GM18505 (cell line): ENCODE data around the gene CFAP410.

Experiments used
- ATAC-seq: cut with Tn5 transposase; IDR thresholded peaks from one replicate; pipeline ENCODE4 v1.9.1; 2021; ENCODE audit not compliant: unreplicated experiment
- POLR2A ChIP-seq: IDR thresholded peaks from 4 replicates; pipeline ENCODE4 v1.6.1; 2011; ENCODE audit warnings: borderline replicate concordance; ENCODE audit not compliant: insufficient read depth, insufficient read length; ENCODE audit errors: extremely low read depth

Gene CFAP410

DNA sequence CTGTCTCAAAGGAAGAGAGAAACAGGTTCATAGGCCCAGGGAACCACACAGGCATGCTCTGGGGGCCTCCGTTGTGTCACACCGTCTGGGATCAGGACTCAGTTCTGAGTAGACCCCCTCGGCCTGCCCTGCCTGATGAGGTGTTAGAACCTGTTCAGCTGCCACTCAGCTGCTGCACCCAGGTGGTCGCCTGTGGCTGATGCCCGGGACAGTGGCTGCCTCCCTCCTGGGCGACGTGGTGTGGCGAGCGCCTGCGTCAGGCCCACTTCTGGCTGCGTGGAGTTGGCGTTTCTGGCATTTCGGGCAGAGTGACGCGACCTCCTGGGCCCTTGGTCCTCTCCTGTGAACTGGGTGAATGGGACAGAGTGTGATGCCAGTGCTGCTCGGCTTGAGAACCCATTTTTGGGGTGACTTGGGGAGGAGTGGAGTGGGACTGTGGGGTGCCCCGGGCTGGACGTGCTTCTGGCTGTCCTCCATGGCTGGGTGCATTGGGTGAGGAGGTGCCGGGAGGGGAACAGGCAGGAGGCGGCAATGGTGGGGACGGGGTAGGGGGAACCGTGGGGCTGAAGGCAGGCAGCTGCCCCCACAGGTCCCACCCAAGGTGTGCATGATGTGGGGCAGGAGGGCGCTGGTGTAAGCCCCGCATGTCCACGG, 10.8 kb downstream of the CFAP410 start:
- no peak for ATAC-seq
- peak; percentile 17 for TF ChIP-seq POLR2A

DNA sequence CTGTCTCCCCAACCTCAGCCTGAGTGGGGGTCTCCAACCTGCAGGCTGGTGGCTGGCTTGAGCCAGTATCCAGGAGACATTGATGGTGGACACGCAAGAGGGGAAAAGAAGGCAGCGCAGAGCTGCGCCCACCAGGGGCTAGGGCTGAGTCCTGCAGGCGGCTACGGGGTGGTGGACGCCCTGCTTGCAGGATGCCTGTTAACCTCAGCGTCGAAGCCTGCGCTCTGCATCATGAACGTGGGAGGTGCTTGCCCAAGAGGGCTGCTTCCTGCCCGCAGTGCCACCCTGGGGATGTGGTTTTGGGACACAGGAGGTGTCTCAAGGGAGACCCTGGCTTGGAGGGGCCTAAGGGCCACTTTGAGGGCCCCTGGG, 11.6 kb downstream of the CFAP410 start:
- no peak for ATAC-seq
- TF ChIP-seq POLR2A, result no peak

DNA sequence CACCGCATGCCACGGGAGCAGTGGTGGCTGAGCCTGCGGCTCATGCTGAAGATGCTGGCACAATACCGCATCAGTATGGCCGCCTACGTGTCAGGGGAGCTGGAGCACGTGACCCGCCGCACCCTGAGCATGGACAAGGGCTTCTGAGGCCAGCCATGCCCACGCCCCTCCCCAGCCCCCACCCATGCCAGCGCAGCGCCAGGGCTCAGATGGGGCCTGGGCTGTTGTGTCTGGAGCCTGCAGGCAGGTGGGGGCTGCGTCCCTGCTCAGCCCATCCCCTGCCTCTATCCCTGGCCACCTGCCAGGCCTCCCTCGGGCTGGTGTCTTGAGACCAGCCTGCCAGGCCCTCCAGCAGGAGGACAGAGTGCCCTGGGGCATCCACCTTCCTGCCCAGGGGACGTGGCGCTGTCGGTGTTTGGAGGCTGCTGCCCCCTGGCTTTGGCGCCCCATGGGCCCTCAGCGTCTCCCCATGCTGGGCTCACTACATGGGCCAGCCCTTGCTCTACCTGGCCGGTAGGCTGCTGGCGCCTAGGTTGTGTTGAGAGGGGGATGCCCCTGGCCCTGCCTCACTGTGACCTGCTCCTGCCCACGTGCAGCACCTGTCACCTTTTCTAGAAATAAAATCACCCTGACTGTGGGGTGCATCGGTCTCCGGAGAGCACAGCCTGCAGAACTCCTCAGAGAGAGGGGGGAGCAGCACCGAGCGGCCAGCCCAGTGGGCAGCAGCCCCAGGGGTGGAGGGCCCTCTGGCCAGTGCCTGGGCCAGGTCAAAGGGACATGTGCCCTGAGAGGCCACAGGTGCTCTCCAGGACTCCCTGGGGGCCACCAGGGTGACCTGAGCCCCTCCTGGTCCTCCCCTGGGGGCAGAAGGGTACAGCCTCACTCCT, 12.2 kb downstream of the CFAP410 start:
- TF ChIP-seq POLR2A, result no peak
- no peak for ATAC-seq

DNA sequence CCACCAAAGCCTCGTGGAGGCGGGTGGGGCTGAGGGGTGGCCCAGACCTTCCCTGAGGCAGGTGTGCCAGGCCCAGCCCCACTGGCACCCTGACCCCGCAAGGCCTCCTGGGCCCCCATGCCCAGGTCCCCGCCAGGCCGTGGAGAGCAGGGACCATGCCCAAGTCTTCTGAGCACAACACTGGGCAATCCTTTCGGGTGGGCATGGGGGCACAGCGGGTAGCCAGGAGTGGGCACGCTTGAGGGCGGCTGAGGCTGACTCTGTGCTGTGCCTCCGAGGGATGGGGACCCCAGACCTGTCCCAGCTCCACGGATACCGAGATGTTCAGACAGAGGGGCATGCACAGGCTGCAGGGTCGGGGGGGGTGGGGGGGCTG, 12.9 kb downstream of the CFAP410 start:
- ATAC-seq, result no peak
- TF ChIP-seq POLR2A, result no peak

DNA sequence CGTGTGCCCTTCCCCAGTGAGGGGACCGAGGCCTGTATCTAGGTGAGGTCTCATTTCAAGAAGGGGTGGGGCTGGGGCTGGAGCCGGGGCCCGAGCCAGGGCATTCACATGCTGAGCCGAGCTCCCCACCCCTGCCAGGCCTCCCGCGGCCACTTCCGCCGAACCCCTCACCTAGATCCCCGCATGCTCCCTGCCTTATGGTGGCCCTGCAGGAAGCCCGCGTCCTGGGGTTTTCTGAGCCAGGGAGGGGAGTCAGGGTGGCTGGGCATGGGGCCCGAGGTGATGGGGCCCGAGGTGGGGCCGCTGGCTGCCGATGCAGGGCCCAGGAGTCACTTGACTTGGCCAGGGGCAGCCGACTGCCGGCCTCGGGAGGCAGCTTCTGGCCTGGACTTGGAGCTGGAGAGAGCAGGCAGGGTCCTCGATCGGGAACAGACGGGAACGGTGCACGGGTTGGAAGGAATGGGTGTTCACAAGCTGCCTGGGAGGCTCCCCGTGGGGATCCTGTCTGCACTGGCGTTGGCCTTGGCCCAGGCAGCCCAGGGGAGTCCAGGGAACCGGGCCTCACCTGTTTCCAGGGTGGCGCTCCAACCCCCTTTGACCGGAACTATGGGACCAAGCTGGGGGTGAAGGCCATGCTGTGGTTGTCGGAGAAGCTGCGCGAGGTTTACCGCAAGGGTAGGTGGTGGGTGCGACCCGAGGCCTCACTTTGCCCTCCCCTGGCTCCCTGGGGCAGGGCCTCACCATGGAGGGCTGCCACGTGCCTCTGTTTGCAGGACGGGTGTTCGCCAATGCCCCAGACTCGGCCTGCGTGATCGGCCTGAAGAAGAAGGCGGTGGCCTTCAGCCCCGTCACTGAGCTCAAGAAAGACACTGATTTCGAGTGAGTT, 13.6 kb downstream of the CFAP410 start:
- no peak for ATAC-seq

DNA sequence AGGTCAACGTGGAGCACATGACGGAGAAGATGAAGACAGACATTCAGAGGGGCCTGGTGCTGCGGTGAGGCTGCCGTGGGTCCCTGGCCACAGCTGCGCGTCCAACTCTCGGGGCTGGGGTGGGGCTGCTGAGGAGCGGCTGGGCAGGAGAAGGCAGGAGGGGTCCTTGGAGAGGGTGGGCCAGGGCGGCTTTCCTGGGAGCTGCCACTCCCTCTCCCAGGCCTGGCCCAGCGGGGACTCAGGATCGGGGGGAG, 14.4 kb downstream of the CFAP410 start:
- no peak for TF ChIP-seq POLR2A
- ATAC-seq, result no peak

More for the DNA sequence above, 13.6 kb downstream of the CFAP410 start:
- no peak for TF ChIP-seq POLR2A

DNA sequence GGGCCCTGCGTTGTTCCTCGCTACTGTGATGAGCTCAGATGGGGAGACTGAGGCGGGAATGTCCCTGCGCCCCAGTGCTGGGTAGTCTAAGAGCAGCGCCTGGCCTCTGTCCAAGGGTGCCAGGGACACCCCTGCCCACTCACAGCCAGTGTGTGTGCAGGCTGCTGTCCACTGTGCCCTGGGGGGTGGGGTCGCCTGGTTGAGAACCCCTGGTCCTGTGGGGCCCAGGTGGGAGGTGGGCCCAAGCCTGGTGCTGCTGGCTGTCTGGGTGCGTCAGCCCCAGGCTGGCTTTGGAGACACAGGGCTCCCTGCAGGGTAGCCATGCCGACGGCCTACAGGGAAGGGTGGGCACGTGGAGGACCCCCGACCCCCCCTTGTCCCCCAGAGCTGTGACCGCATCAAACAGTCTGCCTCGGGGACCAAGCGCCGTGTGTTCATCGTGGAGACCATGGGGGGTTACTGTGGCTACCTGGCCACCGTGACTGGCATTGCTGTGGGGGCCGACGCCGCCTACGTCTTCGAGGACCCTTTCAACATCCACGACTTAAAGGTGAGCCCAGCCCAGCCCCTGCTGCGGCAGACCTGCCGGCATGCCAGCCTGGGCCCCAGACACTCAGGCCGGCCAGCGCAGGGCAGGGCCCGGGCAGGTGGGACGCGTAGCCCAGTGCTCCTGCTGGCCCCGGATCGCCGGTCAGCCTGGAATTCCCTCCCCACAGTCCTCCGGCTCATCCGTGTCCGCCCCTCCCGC, 14.9 kb downstream of the CFAP410 start:
- TF ChIP-seq POLR2A, result no peak
- ATAC-seq, result no peak

DNA sequence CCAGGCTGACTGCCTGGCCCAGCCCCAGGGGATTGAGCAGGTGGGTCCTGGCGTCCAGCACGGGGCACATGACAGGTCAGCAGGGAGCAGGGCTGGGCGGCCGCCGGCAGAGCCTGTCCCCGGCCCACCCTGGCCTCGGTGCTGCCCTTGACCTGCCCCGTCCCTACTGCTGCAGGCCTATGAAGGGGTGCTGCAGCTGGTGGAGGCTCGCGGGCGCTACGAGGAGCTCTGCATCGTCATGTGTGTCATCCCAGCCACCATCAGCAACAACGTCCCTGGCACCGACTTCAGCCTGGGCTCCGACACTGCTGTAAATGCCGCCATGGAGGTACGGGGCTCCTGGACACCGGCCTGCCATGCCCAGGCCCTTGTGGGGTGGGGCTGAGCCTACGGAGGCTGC, 15.6 kb downstream of the CFAP410 start:
- ATAC-seq, result no peak
- no peak for TF ChIP-seq POLR2A

DNA sequence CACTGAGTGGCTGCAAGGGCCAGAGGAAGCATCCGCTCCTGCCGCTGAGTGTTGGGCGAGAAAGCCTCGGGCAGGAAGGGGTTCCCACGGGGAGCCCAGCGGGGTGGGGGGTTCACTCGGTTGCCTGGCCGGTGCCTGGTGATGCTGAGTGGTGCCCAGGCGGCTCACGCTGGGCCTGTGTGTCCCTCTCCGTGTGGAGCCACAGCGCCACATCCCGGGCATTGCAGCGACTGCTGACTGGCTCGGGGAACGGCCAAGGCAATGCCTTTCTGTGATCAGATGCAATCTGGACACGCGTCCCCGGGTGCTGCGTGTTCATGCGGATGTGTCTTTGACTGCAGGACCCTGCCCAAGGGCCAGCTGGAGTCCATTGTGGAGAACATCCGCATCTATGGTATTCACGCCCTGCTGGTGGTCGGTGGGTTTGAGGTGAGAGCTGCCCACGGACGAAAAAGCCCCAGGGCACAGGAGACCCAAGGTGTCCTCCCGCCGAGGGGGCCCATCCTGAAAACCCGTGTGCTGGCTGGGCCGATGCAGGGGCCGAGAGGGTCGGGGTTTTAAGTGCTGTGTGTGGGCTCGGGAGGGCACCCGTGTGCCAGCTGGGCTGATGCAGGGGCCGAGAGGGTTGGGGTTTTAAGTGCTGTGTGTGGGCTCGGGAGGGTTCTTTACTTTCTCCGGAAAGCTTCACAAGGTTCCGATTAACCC, 16.4 kb downstream of the CFAP410 start:
- ATAC-seq, result no peak
- no peak for TF ChIP-seq POLR2A

DNA sequence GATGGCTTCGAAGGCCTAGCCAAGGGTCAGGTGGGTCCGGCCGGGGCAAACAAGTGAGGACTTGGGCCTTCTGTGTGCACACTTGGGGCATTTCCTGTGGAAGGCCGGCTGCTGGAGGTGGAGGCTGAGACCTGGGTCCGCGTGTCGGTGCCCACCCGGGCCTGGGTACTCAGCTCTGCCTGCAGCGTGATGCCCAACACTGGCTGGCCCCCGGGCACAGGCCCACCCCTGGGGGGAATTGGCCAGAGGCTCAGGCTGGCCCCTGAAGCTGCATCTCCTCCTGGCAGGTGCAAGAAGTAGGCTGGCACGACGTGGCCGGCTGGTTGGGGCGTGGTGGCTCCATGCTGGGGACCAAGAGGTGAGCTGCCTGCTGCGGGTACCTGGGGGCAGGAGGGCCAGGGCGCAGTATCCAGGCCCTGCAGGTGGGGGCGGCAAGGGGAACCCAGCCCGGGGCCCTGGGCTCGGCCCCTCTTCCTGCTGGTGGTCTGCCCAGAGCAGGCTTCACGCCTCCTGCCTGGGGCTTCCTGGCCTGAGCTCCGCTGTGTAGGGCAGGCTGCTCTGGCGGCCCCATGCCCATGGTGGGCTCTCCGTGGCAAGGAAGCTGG, 17.2 kb downstream of the CFAP410 start:
- ATAC-seq, result no peak
- TF ChIP-seq POLR2A, result no peak

DNA sequence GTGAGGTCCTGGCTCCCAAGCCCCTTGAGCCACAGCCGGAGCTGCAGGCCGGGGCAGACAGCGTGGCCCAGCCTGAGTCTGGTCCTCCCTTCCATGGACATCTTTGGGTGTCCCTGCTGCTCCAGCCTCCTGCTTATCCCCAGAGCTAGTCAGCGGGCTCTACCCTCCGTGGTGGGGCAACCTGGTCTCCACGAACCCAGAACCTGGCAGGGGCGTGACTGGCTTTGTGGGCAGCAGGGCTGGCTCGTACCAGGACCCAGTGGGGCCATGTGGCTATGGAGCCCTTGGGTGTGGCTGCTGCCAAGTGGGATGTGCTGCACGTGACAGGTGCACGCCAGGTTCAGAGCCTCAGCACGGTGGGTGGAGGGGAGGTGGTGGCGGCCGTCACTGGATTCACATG, 18.3 kb downstream of the CFAP410 start:
- ATAC-seq, result no peak
- no peak for TF ChIP-seq POLR2A

DNA sequence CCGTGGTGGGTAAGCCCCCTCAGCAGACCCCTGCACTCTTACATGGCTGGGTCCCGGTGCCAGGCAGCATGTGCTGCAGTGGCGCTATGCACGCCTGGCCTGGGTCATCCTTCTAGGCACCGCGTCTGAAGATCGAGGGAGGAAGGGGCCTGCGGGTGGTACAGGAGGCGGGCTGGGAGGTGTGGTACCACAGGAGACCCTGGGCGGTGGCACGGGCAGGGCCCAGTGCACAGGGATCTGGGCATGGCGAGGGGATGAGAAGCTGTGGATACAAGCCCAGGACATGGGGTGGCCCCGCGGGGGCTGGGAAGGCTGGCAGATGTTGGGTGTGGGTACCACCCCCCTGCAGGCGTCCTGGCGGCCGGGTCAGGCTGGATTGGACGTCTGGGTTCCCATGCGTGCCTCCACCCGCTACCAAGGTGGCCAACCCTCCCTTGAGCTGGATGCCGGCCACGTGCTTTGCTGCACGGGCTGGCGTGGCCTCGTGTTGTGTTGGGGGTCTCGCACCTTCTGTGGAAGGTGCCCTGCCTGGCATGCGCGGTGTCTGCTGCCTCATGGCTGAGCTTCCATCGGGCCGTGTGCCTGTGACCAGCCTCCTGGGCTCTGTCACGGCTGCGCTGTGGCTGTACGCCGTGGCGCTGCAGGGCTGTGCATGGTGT, 19.7 kb downstream of the CFAP410 start:
- TF ChIP-seq POLR2A, result no peak
- no peak for ATAC-seq

DNA sequence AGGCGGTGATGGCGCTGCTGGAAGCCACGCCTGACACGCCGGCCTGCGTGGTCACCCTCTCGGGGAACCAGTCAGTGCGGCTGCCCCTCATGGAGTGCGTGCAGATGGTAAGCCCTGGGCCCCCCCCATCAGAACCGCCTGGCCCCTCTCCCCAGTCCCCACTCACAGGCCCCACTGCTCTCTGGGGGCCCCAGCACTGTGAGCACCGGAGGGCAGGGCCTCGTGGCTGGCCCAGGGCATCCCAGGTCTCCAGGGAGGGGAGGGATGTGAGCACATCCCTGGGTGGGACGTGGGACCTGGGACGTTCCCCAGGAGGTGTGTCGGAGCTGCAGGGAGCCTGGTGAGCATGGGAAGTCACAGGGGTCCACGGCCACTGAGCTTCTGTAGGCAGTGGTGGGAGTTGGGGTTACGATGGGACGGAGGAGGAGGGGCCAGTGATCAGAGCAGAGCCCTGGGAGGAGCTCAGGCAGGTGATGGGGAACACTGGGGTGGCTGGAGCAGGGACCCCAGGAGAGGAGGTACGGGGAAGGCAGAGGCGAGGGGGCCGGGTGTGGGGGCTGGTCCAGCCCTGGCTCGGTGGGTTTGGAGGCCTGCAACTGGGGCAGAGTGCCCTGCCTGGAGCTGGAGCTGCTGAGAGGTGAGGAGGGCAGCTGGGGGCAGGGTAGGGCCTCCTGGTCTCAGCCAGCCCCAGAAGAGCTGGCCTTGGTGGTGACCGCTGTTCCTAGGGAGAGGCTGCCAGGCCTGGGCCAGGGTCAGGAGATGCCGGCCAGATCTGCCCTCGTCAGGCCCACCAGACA, 20.5 kb downstream of the CFAP410 start:
- no peak for ATAC-seq
- no peak for TF ChIP-seq POLR2A
